HepG2 (cell line): ENCODE data around the gene GABBR2.

Experiments used
- ATF1 ChIP-seq: IDR thresholded peaks from 2 replicates; pipeline ENCODE4 v1.6.1; 2016; ENCODE audit warnings: mild to moderate bottlenecking, control low read depth
- DDIT3 ChIP-seq: sonication (generic); formaldehyde crosslinking; IDR thresholded peaks from 2 replicates; pipeline ENCODE4 v1.4.0; 2020; ENCODE audit warnings: mild to moderate bottlenecking, missing genetic modification reagents
- ELF1 ChIP-seq: sonication (generic); formaldehyde crosslinking; IDR thresholded peaks from 2 replicates; pipeline ENCODE4 v1.4.0; 2020; ENCODE audit warnings: missing genetic modification reagents
- FOXK1 ChIP-seq: sonication (generic); formaldehyde crosslinking; IDR thresholded peaks from 2 replicates; pipeline ENCODE4 v1.4.0; 2020; ENCODE audit warnings: low read depth, missing genetic modification reagents, borderline replicate concordance
- GMEB1 ChIP-seq: sonication (generic); formaldehyde crosslinking; IDR thresholded peaks from 2 replicates; pipeline ENCODE4 v1.5.1; 2020; ENCODE audit warnings: missing genetic modification reagents, mild to moderate bottlenecking, borderline replicate concordance
- NAIF1 ChIP-seq: sonication (generic); formaldehyde crosslinking; IDR thresholded peaks from 2 replicates; pipeline ENCODE4 v1.5.0; 2020; ENCODE audit warnings: mild to moderate bottlenecking, missing genetic modification reagents, borderline replicate concordance
- SKIL ChIP-seq: sonication (generic); formaldehyde crosslinking; IDR thresholded peaks from 2 replicates; pipeline ENCODE4 v1.8.0; 2022; ENCODE audit warnings: missing genetic modification reagents, mild to moderate bottlenecking, moderate library complexity, borderline replicate concordance
- TP53 ChIP-seq: sonication (generic); formaldehyde crosslinking; conservative IDR thresholded peaks from 2 replicates; pipeline ENCODE4 v1.4.0; 2020; ENCODE audit warnings: missing genetic modification reagents

GRCh38 chr9:98516897-98517503, 191.7 kb downstream of the GABBR2 start:
- no peak for TF ChIP-seq ATF1
- no peak for TF ChIP-seq SKIL
- no peak for TF ChIP-seq ELF1 (CRISPR knock-in tag)
- TF ChIP-seq TP53 (CRISPR knock-in tag), result no peak
- TF ChIP-seq GMEB1 (CRISPR knock-in tag), result no peak
- TF ChIP-seq NAIF1, result no peak
- no peak for TF ChIP-seq FOXK1
- no peak for TF ChIP-seq DDIT3 (CRISPR knock-in tag)
